MM.1S (cell line): Measurements from ENCODE around the gene SKA1.

ENCODE experiments used
- DNase-seq: peaks from one replicate; pipeline ENCODE4 v3.0.0-alpha.2; 2015
- H2AFZ ChIP-seq: fragments of 300-600 bp; sonication (generic); 2 replicates; pipeline ENCODE4 v1.6.0; 2016; ENCODE audit warnings: antibody characterized with exemption, low read length
- H3F3A ChIP-seq: fragments of 300-600 bp; sonication (generic); 2 replicates; pipeline ENCODE4 v1.6.1; 2016; ENCODE audit warnings: mild to moderate bottlenecking, antibody characterized with exemption, low read length, moderate library complexity, mixed read lengths; ENCODE audit not compliant: insufficient read depth
- H3K27ac ChIP-seq: fragments of 300-600 bp; sonication (generic); 2 replicates; pipeline ENCODE4 v1.5.1; 2016; ENCODE audit warnings: mild to moderate bottlenecking, low read length
- H3K27me3 ChIP-seq: fragments of 300-600 bp; sonication (generic); replicated peaks from 2 replicates; pipeline ENCODE4 v1.6.0; 2016; ENCODE audit warnings: low read length; ENCODE audit not compliant: insufficient read depth
- H3K36me3 ChIP-seq: fragments of 300-600 bp; sonication (generic); replicated peaks from 2 replicates; pipeline ENCODE4 v1.6.1; 2016; ENCODE audit warnings: mild to moderate bottlenecking, low read length, mixed read lengths; ENCODE audit not compliant: insufficient read depth
- H3K4me1 ChIP-seq: fragments of 300-600 bp; sonication (generic); 2 replicates; pipeline ENCODE4 v1.6.1; 2016; ENCODE audit warnings: low read length, mixed read lengths
- H3K4me2 ChIP-seq: fragments of 300-600 bp; sonication (generic); 2 replicates; pipeline ENCODE4 v1.6.0; 2016; ENCODE audit warnings: low read depth, low read length
- H3K4me3 ChIP-seq: fragments of 300-600 bp; sonication (generic); 2 replicates; pipeline ENCODE4 v1.5.1; 2016; ENCODE audit warnings: low read length, mixed read lengths
- H3K79me2 ChIP-seq: fragments of 300-600 bp; sonication (generic); 2 replicates; pipeline ENCODE4 v1.6.1; 2016; ENCODE audit warnings: mixed run types, low read length, mixed read lengths
- H3K9ac ChIP-seq: fragments of 300-600 bp; sonication (generic); 2 replicates; pipeline ENCODE4 v1.6.1; 2016; ENCODE audit warnings: low read length, mixed read lengths
- H3K9me2 ChIP-seq: fragments of 300-600 bp; sonication (generic); replicated peaks from 2 replicates; pipeline ENCODE4 v1.6.1; 2016; ENCODE audit warnings: mild to moderate bottlenecking, low read length, mixed read lengths; ENCODE audit not compliant: insufficient read depth
- H3K9me3 ChIP-seq: fragments of 300-600 bp; sonication (generic); replicated peaks from 2 replicates; pipeline ENCODE4 v1.6.1; 2016; ENCODE audit warnings: mild to moderate bottlenecking, low read length, mixed read lengths; ENCODE audit not compliant: insufficient read depth
- H4K20me1 ChIP-seq: fragments of 300-600 bp; sonication (generic); 2 replicates; pipeline ENCODE4 v1.6.1; 2016; ENCODE audit warnings: mild to moderate bottlenecking, low read length, moderate library complexity, mixed read lengths; ENCODE audit not compliant: insufficient read depth
- EZH2 ChIP-seq: fragments of 300-600 bp; sonication (generic); optimal IDR thresholded peaks from 2 replicates; pipeline ENCODE3; 2017; ENCODE audit warnings: low read depth, mild to moderate bottlenecking, antibody characterized with exemption, low read length, mixed read lengths
- EZH2phosphoT487 ChIP-seq: fragments of 300-600 bp; sonication (generic); IDR thresholded peaks from 2 replicates; pipeline ENCODE4 v1.6.1; 2018; ENCODE audit warnings: antibody characterized with exemption, low read length
- TF ChIP-seq, protein P1 (sequence below): fragments of 300-600 bp; sonication (generic); IDR thresholded peaks from 2 replicates; pipeline ENCODE4 v1.5.1; 2016; ENCODE audit warnings: antibody characterized with exemption, low read length, mixed read lengths

The SKA1 gene

DNA sequence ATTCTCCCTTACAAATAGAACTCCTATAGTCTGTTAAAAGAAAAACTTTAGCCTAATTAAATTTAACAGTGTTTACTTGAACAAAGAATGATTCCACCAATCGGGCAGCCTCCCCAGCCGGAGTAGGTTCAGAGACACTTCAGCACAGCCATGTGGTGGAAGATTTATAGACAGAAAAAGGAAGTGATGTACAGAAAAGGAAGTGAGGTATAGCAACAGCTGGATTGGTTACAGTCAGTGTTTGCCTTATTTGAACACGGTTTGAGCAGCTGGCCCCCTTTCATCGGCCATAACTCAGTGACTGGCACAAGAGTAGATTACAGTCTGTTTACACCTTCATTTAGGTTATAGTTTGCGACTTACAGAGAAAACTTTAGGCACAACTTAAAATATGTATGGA is 2.1 kb upstream of the SKA1 start:
- Histone ChIP-seq H4K20me1 (no peaks in the 10 kb centered on the region), H3K4me1 (peaks cover 9% of the 10 kb centered on the region), H3K27ac (no peak overlapping the region), H3F3A (no peaks in the 10 kb centered on the region), H3K9ac (no peak overlapping the region), H3K9me3 (no peaks in the 10 kb centered on the region), H3K79me2 (peaks cover 28% of the 10 kb centered on the region), H3K9me2 (no peaks in the 10 kb centered on the region), H3K4me3 (no peak overlapping the region), H2AFZ (no peak overlapping the region), H3K36me3 (no peaks in the 10 kb centered on the region), H3K27me3 (no peaks in the 10 kb centered on the region), H3K4me2 (no peak overlapping the region)
- TF ChIP-seq EZH2phosphoT487, result no peak
- TF ChIP-seq, protein P1, sequence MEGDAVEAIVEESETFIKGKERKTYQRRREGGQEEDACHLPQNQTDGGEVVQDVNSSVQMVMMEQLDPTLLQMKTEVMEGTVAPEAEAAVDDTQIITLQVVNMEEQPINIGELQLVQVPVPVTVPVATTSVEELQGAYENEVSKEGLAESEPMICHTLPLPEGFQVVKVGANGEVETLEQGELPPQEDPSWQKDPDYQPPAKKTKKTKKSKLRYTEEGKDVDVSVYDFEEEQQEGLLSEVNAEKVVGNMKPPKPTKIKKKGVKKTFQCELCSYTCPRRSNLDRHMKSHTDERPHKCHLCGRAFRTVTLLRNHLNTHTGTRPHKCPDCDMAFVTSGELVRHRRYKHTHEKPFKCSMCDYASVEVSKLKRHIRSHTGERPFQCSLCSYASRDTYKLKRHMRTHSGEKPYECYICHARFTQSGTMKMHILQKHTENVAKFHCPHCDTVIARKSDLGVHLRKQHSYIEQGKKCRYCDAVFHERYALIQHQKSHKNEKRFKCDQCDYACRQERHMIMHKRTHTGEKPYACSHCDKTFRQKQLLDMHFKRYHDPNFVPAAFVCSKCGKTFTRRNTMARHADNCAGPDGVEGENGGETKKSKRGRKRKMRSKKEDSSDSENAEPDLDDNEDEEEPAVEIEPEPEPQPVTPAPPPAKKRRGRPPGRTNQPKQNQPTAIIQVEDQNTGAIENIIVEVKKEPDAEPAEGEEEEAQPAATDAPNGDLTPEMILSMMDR, result no peak
- TF ChIP-seq EZH2, result no peak
- DNase-seq, result no peak

DNA sequence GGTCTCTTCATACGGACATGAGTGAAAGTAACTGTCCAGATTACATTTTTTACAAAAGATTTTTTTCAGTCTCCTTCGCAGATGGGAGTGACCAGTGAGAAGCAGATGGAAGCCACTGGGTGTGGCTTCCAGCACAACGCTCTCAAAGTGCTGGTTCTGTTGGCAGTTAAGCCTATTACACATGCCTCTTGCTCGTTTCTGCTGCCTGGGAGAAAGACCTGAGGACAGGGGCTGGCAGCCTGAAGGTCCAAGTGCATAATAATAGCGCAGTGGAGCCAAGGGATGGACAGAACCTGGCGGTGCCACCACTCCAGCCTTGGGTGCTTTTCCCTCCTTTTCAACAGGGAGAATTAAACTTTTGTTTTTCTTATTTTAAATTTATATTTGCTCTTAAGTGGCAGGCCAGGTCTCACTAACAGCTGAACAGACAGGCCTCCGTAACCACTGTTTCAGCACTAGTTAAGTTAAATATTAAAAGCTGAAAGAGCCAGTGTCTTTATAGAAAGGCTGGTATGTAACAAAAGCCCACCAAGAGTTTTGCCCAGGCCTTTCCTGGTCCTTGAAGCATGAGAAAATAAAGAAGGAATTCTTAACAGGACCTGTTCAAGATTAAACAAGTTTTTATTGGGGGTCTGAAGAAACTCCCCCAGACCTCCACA is 1.2 kb upstream of the SKA1 start:
- no peak overlapping the region for H3K9ac ChIP-seq
- no peak overlapping the region for H3K27ac ChIP-seq
- H4K20me1 ChIP-seq, result no peaks in the 10 kb centered on the region
- TF ChIP-seq, protein P1, result no peak
- TF ChIP-seq EZH2 (no peak), EZH2phosphoT487 (no peak)
- H3K36me3 ChIP-seq, result no peaks in the 10 kb centered on the region
- no peak for DNase-seq
- peak overlapping the region; percentile 93; the same call in 1 of the 2 replicates for H3K4me2 ChIP-seq
- no peak overlapping the region for H3K4me3 ChIP-seq
- H3K9me3 ChIP-seq, result no peaks in the 10 kb centered on the region
- peaks cover 37% of the 10 kb centered on the region for H3K79me2 ChIP-seq
- H2AFZ ChIP-seq, result peak overlapping the region; percentile 94
- no peaks in the 10 kb centered on the region for H3K27me3 ChIP-seq
- peaks cover 9% of the 10 kb centered on the region for H3K4me1 ChIP-seq
- H3K9me2 ChIP-seq, result no peaks in the 10 kb centered on the region
- no peaks in the 10 kb centered on the region for H3F3A ChIP-seq

DNA sequence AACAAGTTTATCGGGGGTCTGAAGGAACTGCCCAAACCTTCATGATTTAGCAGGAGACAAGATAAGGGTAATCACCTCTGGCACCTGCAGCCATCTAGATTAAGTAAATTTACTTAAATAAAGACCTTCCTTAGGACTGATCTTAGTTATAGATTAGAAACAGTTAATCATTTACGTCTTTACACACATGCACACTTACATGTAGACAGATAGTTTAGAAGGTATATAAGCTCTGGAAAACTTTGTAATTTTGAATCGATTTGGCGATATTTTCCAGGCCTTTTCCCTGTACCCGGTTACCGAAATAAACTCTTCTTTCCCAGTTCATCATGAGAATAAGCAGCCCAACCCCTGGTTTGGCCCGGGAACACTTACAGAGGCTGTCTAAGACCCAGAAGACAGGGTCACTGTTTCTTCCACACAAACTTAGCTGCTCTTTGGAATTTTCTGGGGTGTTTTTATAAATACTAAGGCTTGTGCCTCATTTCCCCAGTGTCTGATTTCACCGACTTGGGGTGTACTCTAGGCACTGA is 560 bp upstream of the SKA1 start:
- H3K27ac ChIP-seq, result peak overlapping the region; percentile 62; the same call in 1 of the 2 replicates
- H3K27me3 ChIP-seq, result no peaks in the 10 kb centered on the region
- H2AFZ ChIP-seq, result peak overlapping the region; percentile 94
- no peaks in the 10 kb centered on the region for H3F3A ChIP-seq
- no peaks in the 10 kb centered on the region for H3K9me2 ChIP-seq
- peak overlapping the region; percentile 64 for H3K9ac ChIP-seq
- H3K36me3 ChIP-seq, result no peaks in the 10 kb centered on the region
- peaks cover 9% of the 10 kb centered on the region for H3K4me1 ChIP-seq
- H3K79me2 ChIP-seq, result peaks cover 42% of the 10 kb centered on the region
- peak overlapping the region; percentile 93 for H3K4me2 ChIP-seq
- DNase-seq, result no peak
- H4K20me1 ChIP-seq, result no peaks in the 10 kb centered on the region
- no peaks in the 10 kb centered on the region for H3K9me3 ChIP-seq
- peak overlapping the region; percentile 57 for H3K4me3 ChIP-seq
- TF ChIP-seq, protein P1, result no peak
- no peak for TF ChIP-seq EZH2
- TF ChIP-seq EZH2phosphoT487, result no peak
